Measurements from ENCODE around the gene NTF3.

- TF ChIP-seq PATZ1 (tag by site-specific recombination; IDR thresholded peaks at IDR 0.05) (no peak), CTCF (tag by site-specific recombination; IDR thresholded peaks at IDR 0.05) (no peak), ZNF239 (tag by site-specific recombination; IDR thresholded peaks at IDR 0.05) (no peak), ZSCAN30 (tag by site-specific recombination; IDR thresholded peaks at IDR 0.05) (no peak), ZBTB44 (tag by site-specific recombination; IDR thresholded peaks at IDR 0.05) (no peak), ZNF223 (tag by site-specific recombination; IDR thresholded peaks at IDR 0.05) (no peak), YY1 (tag by site-specific recombination; IDR thresholded peaks at IDR 0.05) (no peak), ZBTB10 (tag by site-specific recombination; IDR thresholded peaks at IDR 0.05) (no peak), ZNF121 (tag by site-specific recombination; IDR thresholded peaks at IDR 0.05) (no peak), ATF2 (tag by site-specific recombination; IDR thresholded peaks at IDR 0.05; ENCODE audit: low read depth) (no peak), ZNF558 (tag by site-specific recombination; IDR thresholded peaks at IDR 0.05) (no peak), ZNF830 (tag by site-specific recombination; IDR thresholded peaks at IDR 0.05; ENCODE audit: low read depth) (no peak)
Observed at GRCh38 chr12:5514016-5514415, 82.1 kb downstream of the NTF3 start.
